ENCODE measurements around the gene DOCK4. TPM values are rescaled to one million over a fixed set of nuclear protein-coding genes. Genes with fewer than 3 reads are reported as not detected.

Gene DOCK4
- total RNA-seq, 1 experiment from 2014 or later, result 4.9 TPM

DNA sequence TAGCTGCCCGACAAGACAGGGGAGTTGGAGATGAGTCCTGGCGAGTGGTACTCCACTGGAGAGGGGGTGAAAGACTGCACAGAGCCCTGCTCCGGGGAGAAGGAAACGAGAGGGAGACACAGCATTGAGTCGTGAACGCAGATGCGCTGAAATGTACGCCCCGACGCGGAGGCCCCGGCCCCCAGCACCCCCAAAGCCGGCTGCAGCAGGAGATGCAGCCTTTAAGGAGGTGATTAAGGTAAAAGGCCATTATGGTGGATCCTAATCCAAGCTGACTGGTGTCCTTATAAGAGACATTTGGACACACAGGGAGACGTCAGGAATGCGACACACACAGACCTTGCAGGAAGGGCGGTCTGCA lies 477.6 kb downstream of the DOCK4 start:
- Histone ChIP-seq H4K8ac (replicated peaks; ENCODE audit: insufficient read length, low read depth, low read length) (no peak overlapping the region), H3K27me3 (ENCODE audit: insufficient read depth, low read length) (no peaks in the 10 kb centered on the region), H3K14ac (ENCODE audit: insufficient read depth, low read length) (no peak overlapping the region), H2BK5ac (ENCODE audit: insufficient read length, low read length) (no peak overlapping the region), H4K5ac (ENCODE audit: insufficient read length, low read depth, low read length) (no peak overlapping the region), H3K4me1 (ENCODE audit: insufficient read depth, low read length) (no peaks in the 10 kb centered on the region), H3K9me3 (ENCODE audit: control insufficient read depth, low read depth, low read length) (no peaks in the 10 kb centered on the region), H3K79me1 (ENCODE audit: insufficient read depth, low read depth, low read length, poor library complexity, severe bottlenecking) (no peaks in the 10 kb centered on the region), H2BK15ac (ENCODE audit: low read depth, low read length) (no peak overlapping the region), H3K79me2 (ENCODE audit: insufficient read depth, low read length) (no peaks in the 10 kb centered on the region), H3K23me2 (ENCODE audit: insufficient read length, low read depth, low read length, poor library complexity, severe bottlenecking) (no peaks in the 10 kb centered on the region), H2BK20ac (ENCODE audit: low read depth, low read length, poor library complexity, severe bottlenecking) (no peak overlapping the region), H2BK120ac (ENCODE audit: low read depth, low read length, poor library complexity, severe bottlenecking) (no peak overlapping the region), H3K27ac (ENCODE audit: insufficient read length, low read depth, low read length) (no peak overlapping the region), H2AFZ (ENCODE audit: low read length) (no peak overlapping the region), H3K4me2 (ENCODE audit: insufficient read depth, insufficient read length, low read length) (no peak overlapping the region), H3K9ac (ENCODE audit: extremely low read depth, insufficient read length, low read length) (no peak overlapping the region), H4K91ac (ENCODE audit: insufficient read length, low read depth, low read length) (no peak overlapping the region), H3K23ac (ENCODE audit: insufficient read length, low read depth, low read length) (no peak overlapping the region), H3K18ac (ENCODE audit: insufficient read length, low read depth, low read length) (no peak overlapping the region), H3K4ac (ENCODE audit: low read depth, low read length) (no peak overlapping the region), H3T11ph (ENCODE audit: low read length) (no peak overlapping the region), H3K56ac (ENCODE audit: insufficient read length, low read depth, low read length) (no peak overlapping the region), H4K20me1 (ENCODE audit: control insufficient read depth, insufficient read depth, insufficient read length) (no peaks in the 10 kb centered on the region), H2BK12ac (ENCODE audit: insufficient read length, low read depth, low read length) (no peak overlapping the region), H2AK5ac (ENCODE audit: insufficient read length, low read length) (no peak overlapping the region)
- Mint-ChIP-seq H3K4me1 (no peaks in the 10 kb centered on the region), H3K9me3 (no peaks in the 10 kb centered on the region), H3K36me3 (ENCODE audit: insufficient read depth in 1 of 3, low read depth in 3 of 3) (no peaks in the 10 kb centered on the region; a peak in 1 of 7 replicates), H3K4me3 (no peak overlapping the region), H3K27ac (no peak overlapping the region), H3K27me3 (ENCODE audit: low read depth) (no peaks in the 10 kb centered on the region)
- DNase-seq, result no peak
- no peak for TF ChIP-seq CTCF (conservative IDR thresholded peaks at IDR 0.05)
- WGBS (ENCODE audit: extremely low coverage, insufficient read length, low lambda C conversion rate), result no CpG with 5 or more reads among the region's 16 CpGs
